GM10266 (cell line): ENCODE measurements around the gene SMARCD3.

Source experiments
- DNase-seq: peaks from one replicate; pipeline ENCODE4 v3.0.0; 2012; ENCODE audit errors: extremely low spot score
- CTCF ChIP-seq: IDR thresholded peaks from 2 replicates; pipeline ENCODE4 v1.5.1; 2012; ENCODE audit warnings: mild to moderate bottlenecking, low read depth; ENCODE audit not compliant: control insufficient read depth, insufficient read depth; ENCODE audit errors: missing control alignments

Gene SMARCD3

GRCh38 chr7:151277631-151278030 lies 29.1 kb upstream of the SMARCD3 start:
- no peak for TF ChIP-seq CTCF
- no peak for DNase-seq

- TF ChIP-seq CTCF = no peak
Measured at GRCh38 chr7:151276666-151277590, 28.4 kb upstream of the SMARCD3 start.

GRCh38 chr7:151275813-151276577 lies 27.5 kb upstream of the SMARCD3 start:
- no peak for TF ChIP-seq CTCF
- no peak for DNase-seq

More at GRCh38 chr7:151276666-151277590, 28.4 kb upstream of the SMARCD3 start:
- peak; percentile 85 for DNase-seq

- no peak for DNase-seq
- no peak for TF ChIP-seq CTCF
Measured at GRCh38 chr7:151274936-151275812, 26.7 kb upstream of the SMARCD3 start.

- DNase-seq = no peak
- TF ChIP-seq CTCF = no peak
Measured at GRCh38 chr7:151274396-151274795, 25.9 kb upstream of the SMARCD3 start.

- DNase-seq = no peak
- no peak for TF ChIP-seq CTCF
Measured at GRCh38 chr7:151273651-151274390, 25.3 kb upstream of the SMARCD3 start.
